ENCODE results near the gene RPS6KA5.
A peak's percentile ranks its signal among the peaks of the same experiment; 100 is the strongest.
"Not testable (repeated sequence)": the region's sequence is repeated elsewhere in the genome, so short reads cannot be mapped to it uniquely, and the experiment has no call there.

The RPS6KA5 gene

DNA sequence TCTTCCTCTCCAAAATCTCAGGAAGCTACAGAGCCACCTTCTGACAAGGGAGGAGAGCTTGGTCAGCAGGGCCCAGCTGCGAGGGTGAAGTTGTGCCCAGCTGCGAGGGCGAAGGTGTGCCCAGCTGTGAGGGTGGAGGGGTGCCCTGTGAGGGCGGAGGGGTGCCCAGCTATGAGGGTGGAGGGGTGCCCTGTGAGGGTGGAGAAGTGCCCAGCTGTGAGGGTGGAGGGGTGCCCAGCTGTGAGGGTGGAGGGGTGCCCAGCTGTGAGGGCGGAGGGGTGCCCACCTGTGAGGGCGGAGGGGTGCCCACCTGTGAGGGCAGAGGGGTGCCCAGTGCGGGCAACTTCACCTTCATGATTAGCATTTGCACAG is 223.8 kb downstream of the RPS6KA5 start:
- no peak for DNase-seq (ENCODE audit: low read depth in 2 of 2)

DNA sequence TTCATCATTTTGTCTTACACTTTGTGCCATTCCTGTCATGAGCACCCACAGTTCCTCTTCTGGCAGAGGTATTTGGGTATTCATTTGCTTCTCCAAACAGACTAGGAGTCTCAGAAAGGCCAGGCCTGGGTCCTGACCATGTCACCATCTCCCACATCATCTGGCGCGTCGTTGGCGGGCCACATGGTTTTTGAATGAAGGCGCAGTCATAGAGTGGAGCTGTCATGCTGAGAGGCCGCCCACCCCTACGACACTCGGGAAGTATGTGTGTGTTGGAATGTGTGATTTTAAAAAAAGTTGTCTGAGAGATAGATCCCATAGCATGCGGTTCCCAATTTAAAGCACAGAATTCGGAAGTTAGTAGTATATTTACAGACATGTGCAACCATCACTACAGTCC is 228.6 kb downstream of the RPS6KA5 start:
- DNase-seq (ENCODE audit: low read depth in 2 of 2): no peak

DNA sequence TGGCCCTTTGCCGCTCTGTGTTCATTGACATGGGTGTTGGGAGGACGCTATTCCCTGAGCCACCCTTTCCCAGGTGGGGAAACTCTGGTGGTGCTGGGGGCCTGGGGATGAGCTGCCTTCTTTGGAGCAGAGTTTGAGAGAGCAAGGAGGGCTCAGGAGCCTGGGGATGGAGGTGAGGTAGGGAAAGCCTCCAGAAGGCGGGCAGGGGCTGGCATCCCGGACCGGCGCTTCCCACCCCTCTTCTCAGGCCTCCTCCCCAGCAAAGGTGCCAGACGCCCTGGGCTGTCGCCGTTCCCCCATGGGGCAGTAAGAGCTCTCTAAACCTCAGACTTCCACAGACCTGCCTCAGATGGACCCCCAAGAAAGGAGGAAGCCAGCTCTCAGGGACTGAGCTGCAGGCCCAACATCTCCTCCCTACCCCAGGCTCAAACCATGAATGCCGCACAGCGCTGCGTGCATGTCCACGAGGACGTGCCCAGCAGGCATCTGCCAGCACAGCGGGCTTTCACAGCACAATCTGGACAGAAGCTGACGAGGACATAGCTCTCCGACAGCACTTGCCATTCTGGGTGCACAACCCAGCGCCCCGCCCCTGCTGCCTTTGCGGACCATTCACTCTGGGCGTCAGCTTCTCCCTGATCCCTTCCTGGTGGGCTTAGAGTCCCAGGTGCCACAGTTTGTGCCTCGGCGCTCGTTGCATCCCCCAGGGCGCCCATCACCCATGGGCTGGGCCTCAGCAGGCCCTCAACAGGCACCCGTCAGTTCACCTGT is 229.3 kb downstream of the RPS6KA5 start:
- no peak for DNase-seq (ENCODE audit: low read depth in 2 of 2)

DNA sequence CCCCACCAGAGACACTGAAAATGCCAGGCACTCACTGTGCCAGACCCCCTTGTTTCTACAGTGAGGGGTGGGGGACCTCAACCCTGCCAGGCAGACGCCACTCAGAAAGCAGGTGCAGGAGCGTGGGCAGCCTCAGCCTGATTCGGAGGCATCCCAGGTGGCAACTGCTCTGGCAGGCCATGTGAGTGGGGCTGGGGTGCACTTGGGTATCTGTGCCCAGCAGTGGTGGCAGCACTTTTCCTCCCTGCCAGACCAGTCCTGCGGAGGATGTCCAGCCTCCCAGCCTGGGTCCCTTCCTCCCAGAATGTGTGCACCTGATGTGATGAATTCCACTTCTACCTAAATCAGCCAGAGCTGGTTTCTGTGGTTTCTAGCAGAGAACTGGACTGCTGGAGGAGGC is 230.8 kb downstream of the RPS6KA5 start:
- no peak for DNase-seq (ENCODE audit: low read depth in 2 of 2)

DNA sequence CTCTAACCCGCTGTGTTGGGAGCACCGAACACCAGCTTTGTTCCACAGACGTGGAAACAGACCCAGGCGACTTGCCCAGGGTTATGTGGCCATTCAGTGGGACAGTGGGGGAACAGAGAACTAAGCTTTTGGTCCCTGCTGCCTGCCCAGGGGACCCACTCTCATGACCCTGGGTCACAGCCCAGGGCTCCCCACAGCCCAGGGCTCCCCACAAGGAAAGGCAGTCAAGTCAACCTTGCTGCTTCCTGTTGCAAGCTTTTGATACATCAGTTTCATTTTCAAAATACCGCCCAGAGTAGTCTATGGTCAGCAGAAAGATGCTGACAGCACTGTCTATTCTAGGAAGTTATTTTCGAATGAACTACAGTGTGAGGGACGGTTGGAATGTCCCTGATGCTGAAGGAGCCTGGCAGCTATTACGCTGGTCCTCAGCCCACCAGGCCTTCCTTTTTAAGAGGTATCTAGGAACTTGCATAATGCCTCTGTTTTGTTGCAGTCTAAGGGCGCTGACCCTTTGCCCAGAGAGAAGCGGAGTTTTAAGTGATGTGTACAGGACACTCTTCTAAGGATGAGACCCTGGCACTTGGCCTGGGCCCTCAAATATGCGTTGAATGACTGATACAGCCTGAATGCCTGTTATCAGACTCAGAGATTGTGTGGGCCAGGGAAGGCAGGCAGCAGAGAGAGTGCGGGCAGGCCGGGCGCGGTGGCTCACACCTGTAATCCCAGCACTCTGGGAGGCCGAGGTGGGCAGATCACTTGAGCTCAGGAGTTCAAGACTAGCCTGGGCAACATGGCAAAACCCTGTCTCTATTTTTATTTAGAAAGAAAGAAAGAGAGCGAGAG is 231.6 kb downstream of the RPS6KA5 start:
- no peak for DNase-seq (ENCODE audit: low read depth in 2 of 2)

DNA sequence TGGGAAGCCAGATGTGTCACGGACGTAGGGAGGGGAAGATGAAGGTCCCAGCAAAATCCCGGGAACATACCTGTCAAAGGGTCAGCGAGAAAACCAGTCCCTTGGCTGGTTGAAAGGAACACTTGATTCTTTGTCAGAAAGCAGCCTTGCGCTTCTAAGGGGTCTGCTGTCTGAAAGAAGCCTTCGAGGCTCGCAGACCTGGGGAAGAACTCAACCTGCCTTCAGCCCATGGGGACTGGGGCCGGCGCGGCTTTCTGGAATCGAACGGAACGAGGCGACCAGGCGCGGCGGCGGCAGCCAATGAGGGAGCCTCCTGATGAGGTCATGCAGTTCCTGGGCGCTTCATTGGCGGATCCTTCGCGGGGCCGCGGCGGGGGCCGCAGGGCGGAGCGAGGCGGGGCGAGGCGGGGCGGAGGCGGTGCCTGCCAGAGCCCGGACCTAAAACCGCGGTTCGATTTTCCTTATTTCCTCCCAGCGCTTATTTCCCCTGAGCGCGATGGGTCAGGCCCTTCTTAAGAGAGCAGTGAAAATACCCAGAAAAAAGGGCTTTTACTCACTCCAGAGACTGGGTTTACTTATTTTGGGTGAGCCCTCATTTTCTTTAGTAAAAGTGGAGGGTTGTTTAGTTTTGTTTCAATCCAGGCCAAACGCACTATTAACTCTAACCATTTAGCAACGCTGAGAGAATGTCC is 232.4 kb downstream of the RPS6KA5 start:
- peak; percentile 85 to 87 for DNase-seq (ENCODE audit: low read depth in 2 of 2)

DNA sequence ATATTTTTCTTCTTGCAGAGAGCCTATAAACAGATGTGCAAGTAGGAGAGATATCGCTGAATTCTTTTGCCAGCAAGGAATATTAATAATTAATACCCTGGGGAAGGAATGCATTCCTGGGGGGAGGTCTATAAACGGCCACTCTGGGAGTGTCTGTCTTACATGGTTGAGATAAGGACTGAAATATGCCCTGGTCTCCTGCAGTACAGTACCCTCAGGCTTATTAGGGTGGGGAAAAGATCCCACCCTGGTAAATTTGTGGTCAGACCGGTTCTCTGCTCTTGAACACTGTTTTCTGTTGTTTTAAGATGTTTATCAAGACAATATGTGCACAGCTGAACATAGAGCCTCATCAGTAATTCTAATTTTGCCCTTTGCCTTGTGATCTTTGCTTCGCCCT is 236.9 kb downstream of the RPS6KA5 start:
- not testable (repeated sequence) for DNase-seq (ENCODE audit: low read depth in 2 of 2)

DNA sequence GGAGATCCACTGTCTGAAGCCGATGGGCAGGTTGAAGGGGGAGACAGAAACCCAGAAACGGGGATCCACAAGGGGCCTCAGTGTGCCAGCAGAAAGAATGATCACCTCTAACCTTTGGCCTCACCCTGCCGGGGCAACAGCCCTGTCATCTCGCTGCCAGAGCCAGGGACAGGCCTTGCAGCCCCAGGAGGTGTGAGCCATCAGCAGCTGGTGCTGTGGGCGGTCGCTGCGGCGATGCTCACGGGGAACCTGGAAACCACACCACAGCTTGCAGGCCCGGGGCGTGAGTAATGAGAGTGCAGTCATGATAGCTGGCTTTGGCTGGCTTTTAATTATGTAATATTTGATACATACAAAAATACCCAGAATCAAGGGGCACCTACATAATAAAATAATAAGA is 239.5 kb downstream of the RPS6KA5 start:
- DNase-seq (ENCODE audit: low read depth in 2 of 2): peak; percentile 76 to 84

DNA sequence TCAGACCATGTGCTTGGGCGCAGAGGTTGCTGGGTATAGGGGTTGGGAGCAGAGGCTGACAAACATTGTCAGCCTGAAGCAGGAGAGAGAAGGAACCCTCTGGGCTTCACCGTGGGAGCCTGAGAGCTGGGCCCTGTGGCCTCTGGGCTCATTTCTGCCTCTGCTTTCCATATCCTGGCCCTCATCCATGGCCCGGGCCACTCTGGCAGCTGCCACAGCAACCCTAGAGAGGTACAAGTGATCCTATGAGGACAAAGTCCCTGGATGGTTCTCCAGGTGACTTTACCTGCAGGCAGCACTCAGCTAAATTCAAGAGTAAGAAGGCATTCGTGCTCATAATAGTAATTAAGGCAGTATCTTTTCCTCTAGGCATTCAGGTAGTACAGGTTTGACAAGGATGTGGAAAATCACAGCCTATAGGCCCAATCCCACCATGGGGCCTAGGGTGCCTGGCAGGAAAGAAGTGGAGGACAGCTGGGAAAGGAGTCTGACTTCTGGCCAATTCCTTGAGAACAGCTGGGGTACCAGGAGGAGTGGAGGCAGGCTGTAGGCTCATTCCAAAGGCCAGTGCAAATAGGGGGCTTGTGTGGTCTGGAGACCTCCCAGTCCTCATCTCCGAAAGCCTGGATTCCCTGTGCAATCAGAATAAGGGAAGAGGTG is 240.6 kb downstream of the RPS6KA5 start:
- no peak for DNase-seq (ENCODE audit: low read depth in 2 of 2)

DNA sequence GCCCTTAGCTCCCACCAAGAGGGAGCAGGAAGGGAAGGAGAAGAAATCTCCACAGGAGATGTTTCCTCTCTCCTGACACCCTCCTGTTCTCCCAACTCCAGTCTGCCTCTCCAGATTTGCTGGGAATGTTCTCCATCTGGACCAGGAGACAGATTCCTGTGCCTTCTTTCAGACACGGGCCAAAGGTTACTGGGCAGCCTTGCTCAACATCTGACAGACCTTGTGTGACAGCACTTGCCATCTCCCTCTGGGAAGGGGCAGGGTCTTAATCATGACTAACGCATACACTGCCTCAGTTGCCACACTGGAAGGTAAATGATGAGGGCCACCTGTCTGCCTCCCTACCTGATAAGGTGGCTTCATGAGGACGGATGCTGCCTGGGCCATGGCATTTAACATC is 241.7 kb downstream of the RPS6KA5 start:
- no peak for DNase-seq (ENCODE audit: low read depth in 2 of 2)

DNA sequence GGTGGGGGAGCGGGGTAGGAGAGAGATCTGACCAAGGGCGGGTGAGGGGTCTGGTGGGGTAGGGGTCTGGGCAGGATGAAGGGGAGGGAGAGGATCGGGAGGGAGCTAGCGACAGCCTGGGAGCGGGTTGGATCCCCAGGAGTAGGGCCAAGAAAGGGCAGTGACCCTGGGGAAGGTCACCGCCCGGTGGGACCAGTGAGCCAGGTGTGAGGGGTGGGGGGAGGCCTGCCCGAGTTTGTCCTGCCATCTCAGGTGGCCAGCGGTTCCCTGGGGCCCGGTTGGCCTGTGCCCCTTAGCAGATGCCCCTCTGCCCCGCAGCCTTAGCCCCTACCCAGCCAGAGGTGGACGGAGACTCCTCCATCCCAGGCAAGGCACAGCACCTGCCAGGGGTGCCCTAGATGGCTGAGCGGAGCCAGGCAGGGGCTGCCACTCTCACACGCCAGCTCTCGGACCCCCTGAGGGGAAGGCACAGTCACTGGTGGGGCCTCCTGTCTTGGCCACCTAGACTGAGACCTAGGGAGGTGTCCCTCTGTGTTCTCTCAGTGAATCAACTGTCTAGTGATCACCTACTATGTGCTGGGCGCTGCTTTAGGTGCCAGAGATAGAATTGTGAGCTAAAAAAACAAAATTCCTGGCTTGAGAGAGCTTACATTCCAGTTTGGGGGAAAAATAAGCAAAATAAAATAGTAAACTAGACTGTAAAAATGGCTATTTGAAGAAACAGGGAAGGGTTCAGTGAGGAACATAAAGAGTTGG is 243.6 kb downstream of the RPS6KA5 start:
- DNase-seq (ENCODE audit: low read depth in 2 of 2): no peak

DNA sequence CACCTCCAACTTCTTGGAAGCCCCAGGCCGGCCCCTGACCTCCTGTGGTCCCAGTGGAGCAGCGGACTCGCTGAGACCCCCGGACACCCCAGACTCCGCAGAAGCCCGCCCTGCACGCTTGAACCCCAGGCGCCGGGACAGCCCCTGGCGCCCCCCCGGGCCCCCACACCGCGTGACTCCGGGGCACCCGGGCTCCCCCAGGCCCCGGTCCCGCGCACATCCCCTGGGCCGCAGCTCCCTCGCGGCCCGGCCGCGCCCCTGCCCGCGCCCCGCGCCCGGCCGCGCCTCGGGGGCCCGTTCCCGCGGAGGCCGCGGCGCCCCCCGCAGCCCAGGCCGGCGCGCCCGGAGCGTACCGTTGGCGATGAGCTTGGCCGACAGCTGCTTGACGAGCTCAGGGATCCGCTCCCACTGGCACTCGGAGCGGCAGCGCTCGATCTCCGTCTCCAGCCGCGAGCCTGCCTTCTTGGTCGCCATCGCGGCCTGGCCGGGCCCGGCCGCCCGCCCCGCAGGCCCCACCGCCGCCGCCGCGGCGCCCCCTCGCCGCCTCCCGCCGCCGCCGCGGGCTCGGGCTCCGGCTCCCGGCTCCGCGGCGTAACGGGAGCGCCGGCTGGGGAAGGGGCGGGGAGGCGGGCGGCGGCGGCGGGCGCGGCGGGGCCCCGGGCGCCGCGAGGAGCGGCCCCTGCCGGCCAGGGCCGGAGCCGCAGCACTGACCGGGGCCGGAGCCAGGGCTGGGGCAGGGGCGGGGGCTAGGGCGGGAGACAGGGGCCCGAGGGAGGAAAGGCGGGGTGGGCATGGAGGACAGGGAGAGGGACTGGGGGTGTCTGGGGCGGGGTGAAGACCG is 244.4 kb downstream of the RPS6KA5 start, which contains the start of gene TTC7B:
Gene TTC7B (minus strand): TSS at position 609 of the 841 bp plus-strand sequence. CDS start 135 bp downstream, at position 474.
- peak in 1 of 2 donors; percentile 9 for DNase-seq (ENCODE audit: low read depth in 2 of 2)

DNA sequence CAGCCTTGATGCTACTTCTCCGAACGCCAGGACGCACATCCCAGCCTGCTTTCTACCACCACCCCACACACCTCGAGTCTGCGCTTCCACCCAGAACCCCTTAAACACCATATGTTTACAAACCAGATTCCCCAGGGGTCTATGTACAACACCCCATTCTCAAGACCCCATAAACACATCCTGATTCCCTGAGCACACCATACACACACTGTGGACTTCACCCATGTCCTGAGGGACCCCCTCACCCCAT is 244.9 kb downstream of the RPS6KA5 start:
- DNase-seq (ENCODE audit: low read depth in 2 of 2): no peak

DNA sequence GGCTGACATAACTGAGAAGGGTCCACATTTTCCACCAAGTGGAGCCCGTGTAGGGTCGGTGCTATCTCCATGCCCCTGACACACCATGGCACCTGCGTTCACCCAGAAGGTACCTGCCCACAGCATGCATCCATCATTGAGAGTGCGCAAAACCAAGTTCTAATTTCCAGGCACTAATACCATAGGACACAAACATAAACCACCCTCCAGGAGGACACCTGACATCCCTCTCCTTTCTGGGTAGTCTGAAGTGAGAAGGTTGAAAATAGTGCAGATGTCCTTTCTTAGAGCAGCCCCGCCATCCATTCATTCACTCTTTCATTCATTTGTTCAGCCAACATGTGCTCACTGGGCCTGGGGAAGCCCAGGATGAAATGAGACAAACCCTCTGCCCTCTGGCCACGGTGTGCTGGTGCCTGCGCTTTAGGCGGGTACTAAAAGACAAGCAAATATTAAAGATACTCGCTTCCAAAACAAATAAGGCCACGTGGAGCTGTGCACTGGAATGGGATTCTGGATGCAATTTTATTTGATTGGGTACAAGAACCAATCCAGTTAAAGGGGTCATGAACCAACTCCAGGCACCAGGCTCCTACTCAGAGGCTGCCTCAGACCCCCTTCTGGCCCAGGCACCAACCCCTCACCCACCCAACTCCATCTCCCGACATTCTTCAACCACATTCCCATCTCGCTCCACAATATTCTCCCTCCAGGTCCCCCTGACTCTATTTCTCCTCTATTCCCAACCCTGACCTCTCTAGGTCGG is 245.5 kb downstream of the RPS6KA5 start:
- no peak for DNase-seq (ENCODE audit: low read depth in 2 of 2)

DNA sequence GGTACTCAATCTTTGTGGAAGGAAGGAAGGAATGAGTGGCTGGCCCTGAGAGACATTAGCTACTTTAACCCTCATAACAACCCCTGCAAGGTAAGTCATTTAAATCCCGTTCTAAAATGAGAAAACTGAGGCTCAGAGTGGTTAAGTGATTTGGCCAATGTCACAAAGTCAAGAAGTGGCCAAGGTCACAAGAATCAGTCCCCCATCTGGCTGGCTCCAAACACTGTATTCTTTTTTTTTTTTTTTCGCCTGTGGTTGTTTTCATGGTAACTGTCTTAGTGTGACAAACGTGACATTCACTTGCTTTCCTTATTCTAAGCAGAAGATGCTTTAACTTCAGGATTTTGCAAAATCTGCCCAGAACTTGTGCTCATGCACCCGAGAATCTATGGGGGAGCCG is 247.0 kb downstream of the RPS6KA5 start:
- DNase-seq (ENCODE audit: low read depth in 2 of 2): no peak

DNA sequence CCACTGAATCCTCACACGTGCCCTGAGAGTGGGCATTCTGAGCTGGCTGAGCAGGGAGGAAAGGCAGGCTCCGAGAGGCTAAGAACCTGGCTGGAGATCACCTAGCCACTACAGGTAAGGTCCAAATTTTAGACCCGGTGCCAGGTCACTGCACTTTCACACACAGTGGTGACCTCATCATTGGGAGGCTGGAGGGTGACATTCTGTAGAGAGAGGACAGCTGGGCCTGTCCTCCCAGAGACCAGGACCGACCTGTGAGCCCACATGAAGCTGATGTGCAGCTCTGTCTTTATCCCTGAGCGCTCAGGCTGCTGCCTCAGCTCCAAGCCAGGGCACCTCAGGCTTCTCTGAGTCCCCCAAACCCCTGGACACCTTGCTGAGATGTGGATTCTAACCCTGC is 248.3 kb downstream of the RPS6KA5 start:
- DNase-seq (ENCODE audit: low read depth in 2 of 2): no peak

DNA sequence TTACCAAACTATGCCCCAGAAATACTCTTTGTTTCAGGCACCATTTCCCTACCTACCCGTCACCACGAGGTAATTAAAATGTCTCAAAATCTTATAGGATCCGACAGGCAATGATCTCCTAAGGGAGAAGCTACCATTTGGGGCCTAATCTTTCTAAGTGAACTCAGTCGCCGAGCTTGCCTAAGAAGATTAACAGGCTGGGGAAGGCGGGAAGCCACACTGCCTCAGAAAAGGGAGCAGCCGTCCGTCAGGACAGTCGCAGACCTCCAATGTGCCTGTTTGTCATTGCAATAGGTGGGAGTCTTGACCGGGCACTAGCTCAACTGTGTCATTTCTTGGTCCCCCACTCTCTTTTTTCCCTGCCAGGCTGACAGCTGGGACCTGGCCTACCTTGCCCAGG is 248.8 kb downstream of the RPS6KA5 start:
- no peak for DNase-seq (ENCODE audit: low read depth in 2 of 2)

DNA sequence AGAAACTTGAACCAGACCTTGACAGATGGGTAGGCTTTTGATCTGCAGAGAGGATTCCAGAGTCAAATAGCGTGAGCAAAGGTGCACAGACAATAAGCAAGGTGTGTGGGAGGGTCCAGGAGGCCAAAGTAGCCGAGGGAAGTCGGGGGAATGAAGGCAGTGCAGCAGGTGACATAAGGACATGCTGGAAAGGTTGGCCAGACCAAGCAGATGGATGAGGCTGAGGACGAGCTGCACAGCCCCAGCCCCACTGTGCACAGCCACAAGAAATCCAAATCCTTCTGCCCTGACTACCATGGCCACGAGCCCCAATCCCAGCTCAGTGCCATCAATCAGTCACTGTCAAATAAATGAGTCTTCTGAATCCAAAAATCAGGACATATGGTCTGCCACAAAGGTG is 249.6 kb downstream of the RPS6KA5 start:
- no peak for DNase-seq (ENCODE audit: low read depth in 2 of 2)

DNA sequence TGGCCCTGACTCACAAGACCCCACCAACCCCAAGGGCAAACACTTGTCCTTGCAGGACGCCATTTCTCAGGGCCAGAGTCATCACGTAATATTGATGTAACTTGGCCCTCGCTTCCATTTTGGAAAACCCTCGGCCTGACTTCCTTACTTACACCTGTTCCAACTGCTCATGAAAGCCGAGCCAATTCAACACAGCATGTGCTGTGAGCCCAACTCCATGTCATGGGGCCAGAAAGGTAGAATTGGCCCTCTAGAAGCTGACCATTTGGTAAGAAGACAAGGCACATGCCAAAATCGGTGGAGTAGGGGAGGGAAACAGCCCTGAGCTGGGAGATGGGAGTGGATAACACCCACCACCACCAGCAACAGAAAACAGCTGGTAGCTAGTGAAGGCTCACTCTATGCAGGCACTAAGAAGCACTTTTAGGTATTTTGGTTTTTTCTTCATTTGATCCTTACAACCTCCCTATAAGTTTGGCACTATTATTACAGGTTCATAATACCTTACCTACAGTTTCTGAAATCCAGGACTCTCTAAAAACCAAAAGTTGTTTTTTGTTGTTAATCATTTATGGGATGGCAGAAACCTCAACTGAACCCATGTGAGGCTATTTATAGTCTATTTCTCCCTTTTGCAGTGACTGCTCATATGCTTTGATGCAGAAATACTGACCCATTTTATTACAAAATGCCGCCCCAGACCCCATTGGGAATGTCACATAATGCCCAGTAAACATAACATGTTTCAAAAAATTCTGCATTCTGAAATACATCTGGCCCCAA is 250.7 kb downstream of the RPS6KA5 start:
- no peak for DNase-seq (ENCODE audit: low read depth in 2 of 2)

Data from stimulated activated CD8-positive, alpha-beta memory T cell treated with anti-CD3 and anti-CD28 coated beads, Interleukin-15, amount 100 ng/mL, for 48 hours (primary cell).